GM18505 (cell line): ENCODE measurements around the gene DNAL1.

Source experiments
- ATAC-seq: cut with Tn5 transposase; IDR thresholded peaks from one replicate; pipeline ENCODE4 v1.9.1; 2021; ENCODE audit not compliant: unreplicated experiment
- POLR2A ChIP-seq: IDR thresholded peaks from 4 replicates; pipeline ENCODE4 v1.6.1; 2011; ENCODE audit warnings: borderline replicate concordance; ENCODE audit not compliant: insufficient read depth, insufficient read length; ENCODE audit errors: extremely low read depth

DNAL1 gene

DNA sequence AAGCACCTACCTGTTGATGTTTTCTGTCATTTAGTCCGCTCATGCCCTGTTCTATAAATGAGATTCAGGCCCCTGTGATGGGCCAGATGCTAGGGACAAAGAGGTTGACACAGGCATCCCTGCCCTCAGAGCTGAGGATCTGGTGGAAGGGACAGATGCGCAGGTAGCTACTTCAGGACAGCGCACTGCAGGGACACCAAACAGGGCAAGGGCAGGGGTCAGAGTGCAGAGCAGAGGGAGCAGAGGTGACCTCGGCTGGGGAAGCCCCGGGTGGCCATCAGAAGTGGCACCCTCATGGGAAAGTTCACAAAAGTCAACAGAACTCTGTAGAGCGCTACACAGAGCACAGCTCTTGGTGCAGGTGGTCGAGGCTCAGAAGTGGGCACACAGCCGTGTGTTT lies 75.0 kb downstream of the DNAL1 start:
- no peak for ATAC-seq

DNA sequence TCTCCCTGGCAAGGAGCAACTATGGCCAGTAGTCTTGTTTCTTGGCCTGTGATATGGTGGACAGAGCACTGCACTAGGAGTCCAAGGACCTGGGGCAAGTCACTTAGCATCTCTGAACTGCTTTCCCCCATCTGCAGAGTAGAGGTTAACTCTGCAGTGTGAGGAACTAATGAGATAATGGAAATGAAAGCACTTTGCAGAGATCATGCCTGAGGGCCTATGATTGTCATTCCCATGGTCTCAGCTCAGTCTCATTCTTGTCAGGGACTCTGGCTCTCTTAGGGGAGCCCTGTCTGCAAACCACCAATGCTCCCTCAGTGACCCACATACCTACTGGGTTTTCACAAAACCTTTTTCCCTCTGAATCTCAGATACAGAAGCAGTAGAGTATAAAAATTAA lies 75.8 kb downstream of the DNAL1 start:
- ATAC-seq, result no peak
- no peak for TF ChIP-seq POLR2A

More for the DNA sequence above, 75.0 kb downstream of the DNAL1 start:
- TF ChIP-seq POLR2A, result no peak

- peak; percentile 8 for TF ChIP-seq POLR2A
- no peak for ATAC-seq
Measured at GRCh38 chr14:73721101-73721821, 76.5 kb downstream of the DNAL1 start.

GRCh38 chr14:73722581-73722980 lies 77.8 kb downstream of the DNAL1 start:
- no peak for ATAC-seq
- no peak for TF ChIP-seq POLR2A

- no peak for ATAC-seq
- no peak for TF ChIP-seq POLR2A
Measured at GRCh38 chr14:73723406-73723796, 78.6 kb downstream of the DNAL1 start.

DNA sequence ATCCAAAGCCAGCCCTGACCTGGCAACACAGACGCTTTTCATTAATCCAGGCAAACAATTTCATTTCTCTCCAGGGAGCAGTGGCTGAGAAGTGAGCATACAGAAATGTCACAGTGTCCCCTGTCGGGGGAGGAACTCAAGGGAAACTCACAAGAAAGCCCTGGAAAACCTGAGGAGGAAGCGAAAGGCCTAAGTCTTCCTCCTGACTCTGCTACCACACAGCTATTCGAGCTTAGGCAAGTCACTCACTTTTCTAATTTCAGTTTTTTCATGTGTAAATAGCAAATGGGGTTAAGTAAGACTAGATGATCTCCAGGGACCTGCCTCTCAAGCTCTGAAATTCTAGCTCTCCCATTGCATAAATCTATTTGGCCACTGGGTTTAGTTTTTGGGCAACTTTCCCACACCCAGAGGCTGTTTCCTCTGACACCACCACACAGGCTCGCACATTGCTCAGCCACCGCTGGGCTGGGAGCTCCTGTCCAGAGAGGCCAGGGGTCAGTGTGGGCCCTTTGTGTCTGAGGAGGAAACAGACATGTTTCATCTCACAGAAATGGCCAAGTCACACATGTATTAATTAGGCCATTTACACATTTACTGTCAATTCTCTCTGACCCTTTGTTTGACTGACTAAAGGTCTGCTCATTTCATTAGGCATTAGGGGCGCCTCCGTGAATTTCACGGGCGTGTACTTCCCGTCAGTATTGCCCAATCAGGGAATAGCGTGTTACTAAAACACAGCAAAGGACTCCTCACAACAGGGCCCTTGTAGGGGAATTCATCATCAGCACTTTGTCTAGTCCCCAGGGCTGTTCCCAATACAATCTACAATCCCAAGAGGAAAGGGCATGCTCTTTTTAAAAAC lies 79.2 kb downstream of the DNAL1 start:
- ATAC-seq, result no peak
- no peak for TF ChIP-seq POLR2A

DNA sequence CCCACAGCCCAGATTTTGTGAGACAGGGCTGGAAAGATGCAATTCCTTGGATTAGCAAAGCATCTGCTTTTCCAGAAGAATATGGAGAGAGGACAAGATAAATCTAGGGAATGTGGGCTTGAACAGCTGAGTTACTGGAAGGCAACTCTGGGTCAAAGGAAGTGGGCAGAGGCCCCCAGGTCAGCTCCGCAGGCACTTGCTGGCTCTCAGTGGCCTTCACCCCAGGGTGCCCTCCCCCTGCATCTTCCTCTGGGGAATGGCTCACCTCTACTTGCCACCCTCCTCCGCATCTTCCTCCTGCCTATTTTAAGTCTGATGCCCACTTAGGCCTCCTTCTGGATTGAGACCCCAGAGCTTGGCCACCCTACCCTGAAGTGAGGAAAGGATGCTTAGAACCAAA lies 79.9 kb downstream of the DNAL1 start:
- ATAC-seq, result no peak
- TF ChIP-seq POLR2A, result no peak

- TF ChIP-seq POLR2A, result no peak
- ATAC-seq, result no peak
Measured at GRCh38 chr14:73725116-73726024, 80.6 kb downstream of the DNAL1 start.

- no peak for ATAC-seq
- TF ChIP-seq POLR2A, result no peak
Measured at GRCh38 chr14:73726025-73726961, 81.5 kb downstream of the DNAL1 start.

- ATAC-seq, result no peak
- TF ChIP-seq POLR2A, result no peak
Measured at GRCh38 chr14:73727166-73727565, 82.4 kb downstream of the DNAL1 start.

DNA sequence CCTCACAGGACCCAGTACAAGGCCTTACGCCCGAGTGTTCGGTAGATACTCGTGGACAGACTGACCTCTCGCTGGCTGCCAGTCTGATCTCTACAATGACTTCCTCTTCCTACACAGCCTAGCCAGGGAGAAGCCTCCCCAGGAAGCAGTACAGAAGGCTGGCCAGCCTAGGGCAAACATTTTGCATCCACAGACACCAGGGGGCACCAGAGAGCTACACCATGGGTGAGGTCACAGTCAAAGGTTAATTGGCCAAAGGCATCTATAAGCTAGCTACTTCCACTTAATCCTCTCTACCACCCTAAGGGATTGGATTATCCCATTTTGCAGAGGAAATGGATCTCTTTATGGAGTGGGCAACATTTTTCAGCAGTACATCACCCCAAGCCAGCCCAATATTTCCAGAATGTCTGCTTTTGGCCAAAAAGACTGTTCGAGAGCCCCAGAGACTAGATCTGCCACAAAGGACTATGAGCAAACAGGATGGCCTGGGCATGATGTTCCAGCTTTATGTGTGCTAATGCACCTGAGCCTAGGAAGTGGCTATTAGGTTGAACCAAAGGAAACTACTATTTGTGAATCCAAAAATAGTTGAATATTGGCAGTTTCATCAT lies 84.0 kb downstream of the DNAL1 start:
- TF ChIP-seq POLR2A, result peak; percentile 17
- no peak for ATAC-seq

DNA sequence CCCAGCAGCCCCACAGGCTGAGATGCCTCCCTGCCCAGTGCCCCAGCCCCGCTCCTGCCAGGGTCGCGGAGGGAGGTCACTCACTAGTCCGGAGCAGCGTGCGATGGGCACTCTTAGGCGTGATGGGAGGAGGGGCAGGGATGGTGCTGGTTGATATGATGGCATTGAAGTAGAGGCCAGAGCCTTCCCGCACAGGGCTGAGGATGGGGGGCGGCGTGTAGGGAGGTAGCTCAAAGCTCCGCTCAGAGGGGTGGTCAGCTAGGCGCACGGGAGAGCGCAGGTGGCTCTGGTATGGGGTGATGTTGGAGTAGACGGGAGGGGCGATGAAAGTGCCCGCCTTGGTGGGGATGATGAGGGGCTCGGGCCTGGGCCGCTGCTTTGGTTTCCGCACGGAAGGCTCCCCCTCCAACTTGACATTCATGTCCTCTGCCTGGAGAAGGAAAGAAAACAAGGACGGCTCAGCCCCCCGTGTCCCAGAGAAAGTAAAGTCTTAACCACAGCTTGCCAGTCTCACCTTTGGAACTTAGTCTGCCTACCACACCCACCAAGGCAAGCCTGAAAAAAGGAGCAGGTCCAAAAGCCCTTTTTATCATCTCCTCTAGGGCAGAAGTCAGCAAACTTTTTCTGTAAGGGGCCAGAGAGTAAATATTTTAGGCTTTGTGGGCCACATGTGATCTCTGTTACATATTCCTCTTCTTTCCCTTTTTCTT lies 84.9 kb downstream of the DNAL1 start:
- ATAC-seq, result no peak
- TF ChIP-seq POLR2A, result no peak

- no peak for TF ChIP-seq POLR2A
- ATAC-seq, result no peak
Measured at GRCh38 chr14:73731111-73731510, 86.3 kb downstream of the DNAL1 start.
